GM18508 (cell line): ENCODE data around the gene TNNC1.

ENCODE experiments used
- ATAC-seq: cut with Tn5 transposase; IDR thresholded peaks from one replicate; pipeline ENCODE4 v1.9.1; 2021; ENCODE audit warnings: moderate number of reproducible peaks; ENCODE audit not compliant: insufficient read depth, unreplicated experiment

TNNC1 gene

GRCh38 chr3:52458770-52459545, 5.1 kb upstream of the TNNC1 start:
- no peak for ATAC-seq

GRCh38 chr3:52458031-52458760, 4.4 kb upstream of the TNNC1 start:
- no peak for ATAC-seq

- no peak for ATAC-seq
Measured at GRCh38 chr3:52456800-52457183, 3.0 kb upstream of the TNNC1 start.

- ATAC-seq, result no peak
Measured at GRCh38 chr3:52456169-52456799, 2.4 kb upstream of the TNNC1 start.

- ATAC-seq, result no peak
Measured at GRCh38 chr3:52455283-52456168, 1.7 kb upstream of the TNNC1 start, which contains the start of gene NISCH. NISCH (plus strand) TSS chr3:52455604; CDS start chr3:52455642, 38 bp downstream.

- ATAC-seq, result no peak
Measured at GRCh38 chr3:52454938-52455282, 1.1 kb upstream of the TNNC1 start.

GRCh38 chr3:52454250-52454937, 553 bp upstream of the TNNC1 start:
- no peak for ATAC-seq

- ATAC-seq, result no peak
Measured at GRCh38 chr3:52452570-52453221, 1.1 kb downstream of the TNNC1 start.

GRCh38 chr3:52452126-52452525, 1.7 kb downstream of the TNNC1 start:
- no peak for ATAC-seq

GRCh38 chr3:52451237-52452083, 2.4 kb downstream of the TNNC1 start:
- no peak for ATAC-seq

GRCh38 chr3:52450489-52451236, 3.2 kb downstream of the TNNC1 start:
- ATAC-seq, result no peak

- no peak for ATAC-seq
Measured at GRCh38 chr3:52447512-52448355, 6.1 kb downstream of the TNNC1 start.

GRCh38 chr3:52446631-52447511, 7.0 kb downstream of the TNNC1 start:
- ATAC-seq, result no peak

- no peak for ATAC-seq
Measured at GRCh38 chr3:52446042-52446441, 7.8 kb downstream of the TNNC1 start.

GRCh38 chr3:52444860-52445793, 8.7 kb downstream of the TNNC1 start, which contains the start of gene SEMA3G:
SEMA3G (minus strand) TSS chr3:52445103; CDS start chr3:52445027, 76 bp downstream.
- ATAC-seq, result no peak
